ENCODE measurements around the gene CASP10.

CASP10 gene

GRCh38 chr2:201258666-201259615, 76.0 kb downstream of the CASP10 start:
- DNase-seq (ENCODE audit: low read depth): no peak

- peak; percentile 64 for DNase-seq (ENCODE audit: low read depth)
These were observed 77.4 kb downstream of the CASP10 start, which contains the start of gene CASP8 for GRCh38 chr2:201260302-201260800. Gene CASP8, plus strand, starts transcription at chr2:201260536. Its CDS starts 5,951 bp downstream, at chr2:201266487.

GRCh38 chr2:201261471-201261870, 78.5 kb downstream of the CASP10 start:
- DNase-seq (ENCODE audit: low read depth): peak; percentile 46

- DNase-seq (ENCODE audit: low read depth): no peak
These were observed 79.0 kb downstream of the CASP10 start for GRCh38 chr2:201261906-201262305.

- DNase-seq (ENCODE audit: low read depth): no peak
These were observed 79.8 kb downstream of the CASP10 start for GRCh38 chr2:201262718-201263117.

GRCh38 chr2:201263779-201264178, 80.8 kb downstream of the CASP10 start:
- DNase-seq (ENCODE audit: low read depth): no peak

- no peak for DNase-seq (ENCODE audit: low read depth)
These were observed 81.7 kb downstream of the CASP10 start for GRCh38 chr2:201264472-201265173.

GRCh38 chr2:201266629-201267028, 83.7 kb downstream of the CASP10 start:
- DNase-seq (ENCODE audit: low read depth): no peak

GRCh38 chr2:201267278-201268030, 84.5 kb downstream of the CASP10 start:
- no peak for DNase-seq (ENCODE audit: low read depth)

- no peak for DNase-seq (ENCODE audit: low read depth)
These were observed 86.8 kb downstream of the CASP10 start for GRCh38 chr2:201269764-201270163.

GRCh38 chr2:201270293-201271001, 87.5 kb downstream of the CASP10 start:
- no peak for DNase-seq (ENCODE audit: low read depth)

GRCh38 chr2:201271917-201272316, 89.0 kb downstream of the CASP10 start:
- DNase-seq (ENCODE audit: low read depth): no peak

GRCh38 chr2:201273330-201273983, 90.5 kb downstream of the CASP10 start:
- no peak for DNase-seq (ENCODE audit: low read depth)

GRCh38 chr2:201275069-201275468, 92.1 kb downstream of the CASP10 start:
- DNase-seq (ENCODE audit: low read depth): no peak

- no peak for DNase-seq (ENCODE audit: low read depth)
These were observed 93.0 kb downstream of the CASP10 start for GRCh38 chr2:201275990-201276389.

- no peak for DNase-seq (ENCODE audit: low read depth)
These were observed 93.6 kb downstream of the CASP10 start for GRCh38 chr2:201276511-201276910.

All from T-helper 22 cell (primary cell).